Natural killer cell treated with Interleukin-12 subunit alpha and Interleukin-12 subunit beta and Interleukin-15 and Interleukin-18, amount 100 ng/mL, for 72 hours (primary cell): ENCODE results near the gene TRABD2B. TPM values are rescaled to one million over a fixed set of nuclear protein-coding genes. Genes with fewer than 3 reads are reported as not detected.
A peak's percentile ranks its signal among the peaks of the same experiment; 100 is the strongest.

Source experiments
- ATAC-seq, 2 donors: fragments of 150-1000 bp; cut with Tn5 transposase in 1 of 2; sonication (Bioruptor Pico), chemical (Tn5 transposase) in 1 of 2; 2 replicates each; pipeline ENCODE4 v1.10.0; 2021
- DNase-seq: peaks from one replicate; pipeline ENCODE4 v3.0.0; 2022; ENCODE audit warnings: low spot score
- H3K27ac Mint-ChIP-seq, 2 donors: 1 replicate in 1 of 2; 2 replicates in 1 of 2; pipeline ENCODE4 v1.8.0; 2022; ENCODE audit warnings: mixed read lengths in 2 of 2, mild to moderate bottlenecking in 1 of 2, moderate library complexity in 1 of 2
- H3K27me3 Mint-ChIP-seq, 2 donors: 1 replicate in 1 of 2; 2 replicates in 1 of 2; pipeline ENCODE4 v1.8.0; 2022; ENCODE audit warnings: mixed read lengths in 2 of 2
- H3K36me3 Mint-ChIP-seq: one replicate; pipeline ENCODE4 v1.8.0; 2022; ENCODE audit warnings: mixed read lengths
- H3K4me1 Mint-ChIP-seq, 2 donors: 1 replicate in 1 of 2; 2 replicates in 1 of 2; pipeline ENCODE4 v1.8.0; 2022; ENCODE audit warnings: low read depth in 2 of 2, mixed read lengths in 2 of 2, mild to moderate bottlenecking in 1 of 2
- H3K4me3 Mint-ChIP-seq: one replicate; pipeline ENCODE4 v1.8.0; 2022; ENCODE audit warnings: mixed read lengths
- H3K9me3 Mint-ChIP-seq: 2 replicates; pipeline ENCODE4 v1.8.0; 2022; ENCODE audit warnings: mixed read lengths
- total RNA-seq, 2 donors: library from RNA; stranded (reverse); gene quantifications; one replicate each; pipeline ENCODE4 v1.2.3, GENCODE V29; 2022

TRABD2B gene
- total RNA-seq, 2 donors from 2014 or later: not detected

- ATAC-seq (no peak), DNase-seq (no peak)
- H3K4me3 Mint-ChIP-seq: no peak overlapping the region
- no peaks in the 10 kb centered on the region for H3K4me1 Mint-ChIP-seq
- H3K27ac Mint-ChIP-seq: no peak overlapping the region
- H3K27me3 Mint-ChIP-seq: peaks cover 17 to 30% of the 10 kb centered on the region in 2 donors
- no peaks in the 10 kb centered on the region for H3K36me3 Mint-ChIP-seq
- H3K9me3 Mint-ChIP-seq: no peaks in the 10 kb centered on the region
These were observed 20.5 kb downstream of the TRABD2B start for GRCh38 chr1:47976728-47977127.

GRCh38 chr1:47976267-47976666 is 20.9 kb downstream of the TRABD2B start:
- no peaks in the 10 kb centered on the region for H3K36me3 Mint-ChIP-seq
- no peak for DNase-seq
- no peaks in the 10 kb centered on the region for H3K9me3 Mint-ChIP-seq
- H3K27me3 Mint-ChIP-seq: peaks cover 17 to 30% of the 10 kb centered on the region in 2 donors
- H3K4me3 Mint-ChIP-seq: no peak overlapping the region
- no peak overlapping the region for H3K27ac Mint-ChIP-seq
- no peaks in the 10 kb centered on the region for H3K4me1 Mint-ChIP-seq
- no peak for ATAC-seq

- no peak overlapping the region for H3K27ac Mint-ChIP-seq
- no peaks in the 10 kb centered on the region for H3K4me1 Mint-ChIP-seq
- H3K36me3 Mint-ChIP-seq: no peaks in the 10 kb centered on the region
- DNase-seq (no peak), ATAC-seq (no peak)
- H3K4me3 Mint-ChIP-seq: no peak overlapping the region
- peaks cover 12 to 25% of the 10 kb centered on the region in 2 donors for H3K27me3 Mint-ChIP-seq
- no peaks in the 10 kb centered on the region for H3K9me3 Mint-ChIP-seq
These were observed 21.8 kb downstream of the TRABD2B start for GRCh38 chr1:47975302-47975921.

DNA sequence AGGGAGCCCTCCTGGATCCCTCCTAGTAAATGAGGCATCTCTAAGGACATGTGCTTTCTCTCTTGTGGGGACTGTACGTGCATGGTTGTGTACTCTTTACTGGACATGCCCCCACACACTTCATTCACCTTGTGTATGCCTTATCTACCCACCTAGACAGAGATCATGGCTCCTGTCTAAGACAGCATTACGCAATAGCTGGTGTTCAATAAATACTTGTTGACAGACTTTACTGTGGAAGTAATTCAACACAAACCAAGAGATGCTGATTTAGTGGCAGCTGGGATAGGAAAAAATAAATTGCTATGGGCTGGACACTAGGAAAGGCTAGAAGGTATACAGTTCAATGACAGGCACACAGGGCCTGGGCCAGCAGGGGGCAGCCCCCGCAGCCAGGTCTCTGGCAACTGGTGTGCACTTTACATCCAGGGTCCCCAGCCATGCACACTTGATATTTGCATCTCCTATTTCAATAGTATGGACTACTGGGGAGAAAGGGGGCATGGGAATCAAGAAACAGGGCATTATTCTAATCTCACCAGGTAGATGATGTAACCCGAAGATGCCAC is 24.2 kb downstream of the TRABD2B start:
- Mint-ChIP-seq H3K27me3 (peaks cover 21 to 31% of the 10 kb centered on the region in 2 donors), H3K4me3 (no peak overlapping the region), H3K27ac (no peak overlapping the region), H3K36me3 (no peaks in the 10 kb centered on the region), H3K4me1 (no peaks in the 10 kb centered on the region), H3K9me3 (no peaks in the 10 kb centered on the region)
- no peak for ATAC-seq
- no peak for DNase-seq

DNA sequence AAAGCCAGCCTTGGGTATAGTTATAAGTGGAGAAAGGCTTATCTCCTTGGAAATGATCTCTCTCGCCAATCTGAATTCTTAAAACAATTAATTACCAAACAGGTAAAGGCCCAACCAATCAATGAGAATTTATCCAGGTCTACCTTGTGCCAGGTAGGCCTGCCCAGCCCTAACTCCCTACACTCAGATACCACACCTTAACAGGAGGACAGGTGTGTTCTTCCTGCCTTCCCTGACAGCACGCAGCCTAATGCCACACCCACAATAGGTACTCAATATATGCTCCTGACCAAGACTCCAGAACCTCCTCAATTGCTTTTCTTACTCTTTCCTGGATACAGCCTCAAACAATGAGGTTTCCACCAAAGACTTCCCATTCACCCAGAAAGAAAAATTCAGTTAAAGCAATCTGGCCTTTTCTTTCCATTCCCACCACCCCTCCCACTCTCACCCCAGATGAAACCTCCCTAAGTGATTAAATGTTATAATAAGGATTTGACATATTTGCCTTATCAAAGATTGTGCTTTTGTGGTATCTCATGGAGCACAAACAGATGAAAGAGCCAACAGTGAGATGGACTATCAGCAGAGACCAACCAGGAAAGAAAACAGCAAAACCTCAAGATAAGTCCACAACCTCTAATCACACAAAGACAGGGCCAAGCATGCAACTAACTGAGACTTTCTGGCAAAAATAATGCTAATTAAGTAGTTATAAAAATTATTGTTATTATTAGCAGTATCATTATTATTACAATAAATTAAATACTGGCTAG is 25.6 kb downstream of the TRABD2B start:
- H3K27me3 Mint-ChIP-seq: peaks cover 23 to 31% of the 10 kb centered on the region in 2 donors
- DNase-seq: no peak
- no peak overlapping the region for H3K27ac Mint-ChIP-seq
- no peak for ATAC-seq
- H3K9me3 Mint-ChIP-seq: no peaks in the 10 kb centered on the region
- no peaks in the 10 kb centered on the region for H3K4me1 Mint-ChIP-seq
- H3K36me3 Mint-ChIP-seq: no peaks in the 10 kb centered on the region
- no peak overlapping the region for H3K4me3 Mint-ChIP-seq

- no peak for DNase-seq
- Mint-ChIP-seq H3K4me1 (no peaks in the 10 kb centered on the region), H3K27me3 (peaks cover 19 to 31% of the 10 kb centered on the region in 2 donors), H3K27ac (no peak overlapping the region), H3K4me3 (no peak overlapping the region), H3K36me3 (no peaks in the 10 kb centered on the region), H3K9me3 (no peaks in the 10 kb centered on the region)
- ATAC-seq: no peak
These were observed 26.3 kb downstream of the TRABD2B start for GRCh38 chr1:47970882-47971281.

DNA sequence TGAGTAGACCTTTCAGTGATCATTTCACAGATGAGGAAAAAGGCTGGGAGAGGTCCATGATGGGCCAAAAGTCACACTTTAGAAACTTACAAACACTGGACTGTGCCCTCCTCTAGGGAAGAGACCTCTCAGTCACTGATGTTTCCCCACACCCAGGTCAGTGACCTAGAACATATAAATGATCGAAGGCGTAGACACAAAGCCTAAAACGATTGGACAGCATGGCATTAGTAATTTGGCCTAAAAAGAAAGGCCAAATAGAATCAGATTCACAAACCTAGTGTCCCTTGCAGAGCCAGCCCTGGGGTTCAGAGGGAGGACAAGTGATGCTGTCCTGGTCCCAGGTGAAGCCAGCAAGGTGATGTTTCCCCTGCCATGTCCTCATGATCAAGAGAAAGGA is 27.7 kb downstream of the TRABD2B start:
- Mint-ChIP-seq H3K9me3 (no peaks in the 10 kb centered on the region), H3K4me3 (no peak overlapping the region), H3K27me3 (peaks cover 22 to 23% of the 10 kb centered on the region in 2 donors), H3K27ac (no peak overlapping the region), H3K36me3 (no peaks in the 10 kb centered on the region), H3K4me1 (no peaks in the 10 kb centered on the region)
- ATAC-seq: no peak
- no peak for DNase-seq

- Mint-ChIP-seq H3K4me3 (no peak overlapping the region), H3K27me3 (peaks cover 15 to 22% of the 10 kb centered on the region in 2 donors), H3K4me1 (no peaks in the 10 kb centered on the region), H3K9me3 (no peaks in the 10 kb centered on the region), H3K36me3 (no peaks in the 10 kb centered on the region), H3K27ac (no peak overlapping the region)
- DNase-seq (no peak), ATAC-seq (no peak)
These were observed 28.7 kb downstream of the TRABD2B start for GRCh38 chr1:47968556-47968888.

- H3K27me3 Mint-ChIP-seq: peaks cover 15 to 19% of the 10 kb centered on the region in 2 donors
- H3K4me3 Mint-ChIP-seq: no peak overlapping the region
- H3K27ac Mint-ChIP-seq: no peak overlapping the region
- no peaks in the 10 kb centered on the region for H3K9me3 Mint-ChIP-seq
- DNase-seq (no peak), ATAC-seq (no peak)
- H3K36me3 Mint-ChIP-seq: no peaks in the 10 kb centered on the region
- H3K4me1 Mint-ChIP-seq: no peaks in the 10 kb centered on the region
These were observed 29.2 kb downstream of the TRABD2B start for GRCh38 chr1:47967864-47968555.

DNA sequence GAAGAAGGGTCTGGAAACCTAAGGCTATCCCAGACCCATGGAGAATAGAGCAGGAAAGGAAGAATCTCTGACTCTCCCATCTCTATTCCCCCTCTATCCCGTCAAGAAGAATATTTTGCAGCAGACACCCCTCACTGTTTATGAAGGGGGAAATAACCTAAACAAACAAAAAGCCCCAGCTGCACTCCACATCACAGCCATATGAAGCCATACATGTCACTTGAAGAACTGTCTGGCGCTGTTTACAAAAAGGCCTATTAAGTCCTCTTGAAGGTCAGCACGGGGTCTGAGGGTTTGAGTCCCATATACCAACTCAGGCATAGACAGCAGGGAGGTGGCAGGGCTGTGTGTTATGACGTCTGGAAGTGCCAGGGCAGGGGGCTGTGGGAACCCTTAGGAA is 31.4 kb downstream of the TRABD2B start:
- Mint-ChIP-seq H3K27ac (no peak overlapping the region), H3K9me3 (no peaks in the 10 kb centered on the region), H3K4me1 (no peaks in the 10 kb centered on the region), H3K27me3 (peaks cover 7 to 20% of the 10 kb centered on the region in 2 donors), H3K36me3 (no peaks in the 10 kb centered on the region), H3K4me3 (no peak overlapping the region)
- DNase-seq (no peak), ATAC-seq (no peak)

GRCh38 chr1:47964636-47965035 is 32.5 kb downstream of the TRABD2B start:
- no peaks in the 10 kb centered on the region for H3K36me3 Mint-ChIP-seq
- ATAC-seq (no peak), DNase-seq (no peak)
- no peak overlapping the region for H3K4me3 Mint-ChIP-seq
- no peaks in the 10 kb centered on the region for H3K4me1 Mint-ChIP-seq
- H3K27me3 Mint-ChIP-seq: peaks cover 8 to 22% of the 10 kb centered on the region in 2 donors
- no peak overlapping the region for H3K27ac Mint-ChIP-seq
- no peaks in the 10 kb centered on the region for H3K9me3 Mint-ChIP-seq

- no peak overlapping the region for H3K27ac Mint-ChIP-seq
- no peaks in the 10 kb centered on the region for H3K9me3 Mint-ChIP-seq
- H3K4me3 Mint-ChIP-seq: no peak overlapping the region
- no peaks in the 10 kb centered on the region for H3K4me1 Mint-ChIP-seq
- ATAC-seq (no peak), DNase-seq (no peak)
- H3K36me3 Mint-ChIP-seq: no peaks in the 10 kb centered on the region
- H3K27me3 Mint-ChIP-seq: peaks cover 17 to 24% of the 10 kb centered on the region in 2 donors
These were observed 33.4 kb downstream of the TRABD2B start for GRCh38 chr1:47963568-47964358.

DNA sequence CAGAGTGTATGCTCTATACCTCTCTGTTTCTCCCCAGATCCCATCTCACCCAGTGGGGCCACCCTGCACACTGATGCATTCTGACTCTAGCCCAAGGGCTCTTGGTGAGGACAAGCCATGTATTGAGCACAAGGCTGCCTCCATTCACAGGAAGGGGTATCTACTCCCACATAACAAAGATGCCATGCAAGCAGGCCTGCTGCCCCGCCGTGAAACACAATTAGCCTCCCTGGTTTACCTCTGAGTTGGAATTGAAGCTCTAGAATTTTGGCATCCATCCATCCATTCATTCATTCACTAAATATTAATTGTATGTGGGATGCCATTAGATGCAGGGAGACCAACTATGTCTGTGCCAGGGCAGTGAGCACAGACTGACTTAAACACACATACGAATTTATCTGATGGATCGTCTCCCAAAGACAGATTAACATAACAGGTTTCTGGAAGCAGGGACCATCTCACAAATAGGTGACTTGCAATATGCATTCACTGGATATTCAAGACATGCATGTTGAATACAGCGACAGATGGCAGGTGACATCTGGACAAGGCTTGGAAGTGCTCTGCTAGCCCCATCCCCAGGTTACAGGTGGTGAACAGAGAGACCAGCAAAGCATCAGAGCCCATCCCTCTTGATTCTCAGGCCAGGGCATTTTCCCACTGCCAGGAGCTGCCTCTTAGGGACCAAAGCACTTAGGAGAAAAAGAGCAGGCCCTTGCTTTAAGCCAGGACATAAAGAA is 34.3 kb downstream of the TRABD2B start:
- Mint-ChIP-seq H3K27ac (no peak overlapping the region), H3K9me3 (no peaks in the 10 kb centered on the region), H3K4me3 (no peak overlapping the region), H3K27me3 (peaks cover 19 to 22% of the 10 kb centered on the region in 2 donors), H3K4me1 (no peaks in the 10 kb centered on the region), H3K36me3 (no peaks in the 10 kb centered on the region)
- ATAC-seq (peak in 1 of 2 donors; percentile 50), DNase-seq (no peak)
